Right lobe of liver (tissue), 4 donors: ENCODE data around the gene IBA57.

Experiments
- CTCF ChIP-seq, 4 donors: fragments of 200-600 bp in 3 of 4; fragments of 450-650 bp in 1 of 4; IDR thresholded peaks; one replicate each; pipeline versions ENCODE4 v1.5.1 to v1.8.0; 2016 to 2022; ENCODE audit warnings: antibody characterized with exemption in 4 of 4, mild to moderate bottlenecking in 2 of 4
- POLR2A ChIP-seq: fragments of 450-650 bp; IDR thresholded peaks from one replicate; pipeline ENCODE4 v1.6.1; 2017; ENCODE audit warnings: antibody characterized with exemption, mild to moderate bottlenecking
- donor health status: DM: no; HTN: no; CAD: no.
- donor health status: DM: no; HTN: no; CAD: no.
- donor health status: DM: no; HTN: yes; CAD: no.

GRCh38 chr1:228184152-228184551 is 18.5 kb downstream of the IBA57 start:
- TF ChIP-seq CTCF (IDR thresholded peaks at IDR 0.05) = no peak
- TF ChIP-seq POLR2A = no peak
